ENCODE data around the gene TMEFF2.

DNA sequence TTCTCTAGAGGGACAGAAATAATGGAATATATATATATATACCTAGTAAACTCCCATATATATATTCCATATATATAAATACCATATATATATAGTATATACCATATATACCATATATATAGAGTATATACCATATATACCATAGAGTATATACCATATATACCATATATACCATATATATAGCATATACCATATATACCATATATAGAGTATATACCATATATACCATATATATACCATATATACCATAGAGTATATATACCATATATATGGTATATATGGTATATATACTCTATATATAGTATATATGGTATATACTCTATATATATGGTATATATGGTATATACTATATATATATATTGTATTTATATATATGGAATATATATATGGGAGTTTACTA lies 285.9 kb downstream of the TMEFF2 start:
- TF ChIP-seq, protein P1, sequence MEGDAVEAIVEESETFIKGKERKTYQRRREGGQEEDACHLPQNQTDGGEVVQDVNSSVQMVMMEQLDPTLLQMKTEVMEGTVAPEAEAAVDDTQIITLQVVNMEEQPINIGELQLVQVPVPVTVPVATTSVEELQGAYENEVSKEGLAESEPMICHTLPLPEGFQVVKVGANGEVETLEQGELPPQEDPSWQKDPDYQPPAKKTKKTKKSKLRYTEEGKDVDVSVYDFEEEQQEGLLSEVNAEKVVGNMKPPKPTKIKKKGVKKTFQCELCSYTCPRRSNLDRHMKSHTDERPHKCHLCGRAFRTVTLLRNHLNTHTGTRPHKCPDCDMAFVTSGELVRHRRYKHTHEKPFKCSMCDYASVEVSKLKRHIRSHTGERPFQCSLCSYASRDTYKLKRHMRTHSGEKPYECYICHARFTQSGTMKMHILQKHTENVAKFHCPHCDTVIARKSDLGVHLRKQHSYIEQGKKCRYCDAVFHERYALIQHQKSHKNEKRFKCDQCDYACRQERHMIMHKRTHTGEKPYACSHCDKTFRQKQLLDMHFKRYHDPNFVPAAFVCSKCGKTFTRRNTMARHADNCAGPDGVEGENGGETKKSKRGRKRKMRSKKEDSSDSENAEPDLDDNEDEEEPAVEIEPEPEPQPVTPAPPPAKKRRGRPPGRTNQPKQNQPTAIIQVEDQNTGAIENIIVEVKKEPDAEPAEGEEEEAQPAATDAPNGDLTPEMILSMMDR (IDR thresholded peaks at IDR 0.05; ENCODE audit: low read depth, low read length) = no peak
- TF ChIP-seq POLR2A (IDR thresholded peaks at IDR 0.05; ENCODE audit: extremely low read depth, insufficient read length) = no peak

Data from NB4 (cell line).